HepG2 (cell line): ENCODE data around the gene NDRG3. TPM values are rescaled to one million over a fixed set of nuclear protein-coding genes. Genes with fewer than 3 reads are reported as not detected.

ENCODE experiments used
- KMT2A ChIP-seq: sonication (generic); formaldehyde crosslinking; IDR thresholded peaks from 2 replicates; pipeline ENCODE4 v1.4.0; 2020; ENCODE audit warnings: missing genetic modification reagents
- MTERF4 ChIP-seq: sonication (generic); formaldehyde crosslinking; IDR thresholded peaks from 2 replicates; pipeline ENCODE4 v1.8.0; 2023; ENCODE audit warnings: mild to moderate bottlenecking, missing genetic modification reagents
- MTF2 ChIP-seq: sonication (generic); formaldehyde crosslinking; IDR thresholded peaks from 2 replicates; pipeline ENCODE4 v1.5.0; 2020; ENCODE audit warnings: missing genetic modification reagents, borderline replicate concordance
- MXD3 ChIP-seq: IDR thresholded peaks from 2 replicates; pipeline ENCODE4 v1.6.1; 2016; ENCODE audit warnings: mild to moderate bottlenecking, missing biosample characterization, missing genetic modification reagents
- MYPOP ChIP-seq: sonication (generic); formaldehyde crosslinking; IDR thresholded peaks from 2 replicates; pipeline ENCODE4 v1.8.1; 2023; ENCODE audit warnings: mild to moderate bottlenecking, moderate library complexity, missing genetic modification reagents
- POLR2AphosphoS2 ChIP-seq: IDR thresholded peaks from 2 replicates; pipeline ENCODE4 v1.6.1; 2011; ENCODE audit warnings: low read depth, low read length, improper control_type of control experiment
- PREB ChIP-seq: sonication (generic); formaldehyde crosslinking; IDR thresholded peaks from 2 replicates; pipeline ENCODE4 v1.4.0; 2020; ENCODE audit warnings: missing genetic modification reagents
- SP1 ChIP-seq, 2 experiments: fragments of 450-650 bp in 1 of 2; sonication (generic) in 1 of 2; formaldehyde crosslinking in 1 of 2; IDR thresholded peaks; 2 replicates each; pipeline versions ENCODE4 v1.4.0 to v1.6.1; 2016 to 2020; ENCODE audit warnings: missing genetic modification reagents in 1 of 2
- XRCC5 ChIP-seq: fragments of 200-400 bp; formaldehyde crosslinking; optimal IDR thresholded peaks from 2 replicates; pipeline ENCODE3; 2017; ENCODE audit warnings: mild to moderate bottlenecking, low read length
- YY1 ChIP-seq: IDR thresholded peaks from 2 replicates; pipeline ENCODE4 v1.6.1; 2011; ENCODE audit warnings: low read length, low read depth, moderate library complexity, mild to moderate bottlenecking; ENCODE audit not compliant: insufficient read depth, insufficient replicate concordance
- ZBTB26 ChIP-seq: IDR thresholded peaks from 2 replicates; pipeline ENCODE4 v1.6.1; 2016; ENCODE audit warnings: missing compliant biosample characterization, missing genetic modification reagents, borderline replicate concordance
- ZFP91 ChIP-seq: sonication (generic); formaldehyde crosslinking; IDR thresholded peaks from 2 replicates; pipeline ENCODE4 v1.9.0; 2022; ENCODE audit warnings: missing genetic modification reagents, mild to moderate bottlenecking, borderline replicate concordance
- ZNF276 ChIP-seq: sonication (generic); formaldehyde crosslinking; IDR thresholded peaks from 2 replicates; pipeline ENCODE4 v1.4.0; 2020; ENCODE audit warnings: mild to moderate bottlenecking, low read depth, missing genetic modification reagents
- ZNF281 ChIP-seq: sonication (generic); formaldehyde crosslinking; IDR thresholded peaks from 2 replicates; pipeline ENCODE4 v1.4.0; 2020; ENCODE audit warnings: missing genetic modification reagents, borderline replicate concordance
- ZNF839 ChIP-seq: sonication (generic); formaldehyde crosslinking; IDR thresholded peaks from 2 replicates; pipeline ENCODE4 v1.4.0; 2020; ENCODE audit warnings: missing genetic modification reagents, mild to moderate bottlenecking, borderline replicate concordance
- ZSCAN25 ChIP-seq: sonication (generic); formaldehyde crosslinking; IDR thresholded peaks from 2 replicates; pipeline ENCODE4 v1.8.0; 2022; ENCODE audit warnings: mild to moderate bottlenecking, missing genetic modification reagents
- polyA plus RNA-seq, 8 experiments: library from polyadenylated mRNA; depleted of rRNA in 3 of 8; stranded (reverse) in 7 of 8; unstranded in 1 of 8; fragments of >200 nt; fragmentation: Illumina TruSeq in 4 of 8; extraction: Trizol in 4 of 8; gene quantifications; 2 replicates each; pipeline versions ENCODE4 v1.2.1 to v1.2.3, GENCODE V29; 2011 to 2016; ENCODE audit warnings: low read depth in 4 of 8, missing spikeins in 1 of 8, mixed read lengths in 1 of 8; ENCODE audit not compliant: insufficient read depth in 1 of 8
- total RNA-seq, 5 experiments: library from RNA; depleted of rRNA; stranded (reverse); fragments of >200 nt; fragmentation: Illumina TruSeq; extraction: Trizol; gene quantifications; 2 replicates each; pipeline ENCODE4 v1.2.3, GENCODE V29; 2016; ENCODE audit warnings: low read depth in 1 of 5

NDRG3 gene
- total and polyA plus RNA-seq, 2 of the 13 experiments (the other 11 are each of a cell fraction or from before 2014, with no cell fraction given) = 36.0 to 40.5 TPM

- TF ChIP-seq ZNF276 (CRISPR knock-in tag) = no peak
- TF ChIP-seq MXD3 = peak; percentile 28; the same call in 1 of the 2 replicates
- TF ChIP-seq ZFP91 (CRISPR knock-in tag) = peak; percentile 48; the same call in 1 of the 2 replicates
- no peak for TF ChIP-seq KMT2A
- TF ChIP-seq MYPOP (CRISPR knock-in tag) = no peak
- TF ChIP-seq YY1 = peak; percentile 32
- no peak for TF ChIP-seq SP1 (IDR thresholded peaks at IDR 0.05)
- TF ChIP-seq SP1 (CRISPR knock-in tag; IDR thresholded peaks at IDR 0.05) = peak; percentile 34; the same call in 1 of the 2 replicates
- TF ChIP-seq XRCC5 = no peak
- no peak for TF ChIP-seq ZNF281
- TF ChIP-seq ZNF839 = no peak
- TF ChIP-seq POLR2AphosphoS2 = no peak
- TF ChIP-seq MTERF4 (CRISPR knock-in tag) = no peak
- TF ChIP-seq PREB (CRISPR knock-in tag) = no peak
- 0 out of 2 replicates have a peak, but pooled peaks have one; percentile 21 for TF ChIP-seq ZSCAN25 (CRISPR knock-in tag)
- TF ChIP-seq ZBTB26 (CRISPR knock-in tag) = no peak
- no peak for TF ChIP-seq MTF2 (CRISPR knock-in tag)
Observed at GRCh38 chr20:36676701-36677421, 69.0 kb downstream of the NDRG3 start (continued).
